ENCODE results near the gene DHRS12.

DHRS12 gene

GRCh38 chr13:51759240-51759639 is 44.7 kb downstream of the DHRS12 start:
- no peak for DNase-seq (ENCODE audit: low spot score)

GRCh38 chr13:51758691-51759090 is 45.3 kb downstream of the DHRS12 start:
- no peak for DNase-seq (ENCODE audit: low spot score)

GRCh38 chr13:51756651-51757050 is 47.3 kb downstream of the DHRS12 start:
- no peak for DNase-seq (ENCODE audit: low spot score)

DNA sequence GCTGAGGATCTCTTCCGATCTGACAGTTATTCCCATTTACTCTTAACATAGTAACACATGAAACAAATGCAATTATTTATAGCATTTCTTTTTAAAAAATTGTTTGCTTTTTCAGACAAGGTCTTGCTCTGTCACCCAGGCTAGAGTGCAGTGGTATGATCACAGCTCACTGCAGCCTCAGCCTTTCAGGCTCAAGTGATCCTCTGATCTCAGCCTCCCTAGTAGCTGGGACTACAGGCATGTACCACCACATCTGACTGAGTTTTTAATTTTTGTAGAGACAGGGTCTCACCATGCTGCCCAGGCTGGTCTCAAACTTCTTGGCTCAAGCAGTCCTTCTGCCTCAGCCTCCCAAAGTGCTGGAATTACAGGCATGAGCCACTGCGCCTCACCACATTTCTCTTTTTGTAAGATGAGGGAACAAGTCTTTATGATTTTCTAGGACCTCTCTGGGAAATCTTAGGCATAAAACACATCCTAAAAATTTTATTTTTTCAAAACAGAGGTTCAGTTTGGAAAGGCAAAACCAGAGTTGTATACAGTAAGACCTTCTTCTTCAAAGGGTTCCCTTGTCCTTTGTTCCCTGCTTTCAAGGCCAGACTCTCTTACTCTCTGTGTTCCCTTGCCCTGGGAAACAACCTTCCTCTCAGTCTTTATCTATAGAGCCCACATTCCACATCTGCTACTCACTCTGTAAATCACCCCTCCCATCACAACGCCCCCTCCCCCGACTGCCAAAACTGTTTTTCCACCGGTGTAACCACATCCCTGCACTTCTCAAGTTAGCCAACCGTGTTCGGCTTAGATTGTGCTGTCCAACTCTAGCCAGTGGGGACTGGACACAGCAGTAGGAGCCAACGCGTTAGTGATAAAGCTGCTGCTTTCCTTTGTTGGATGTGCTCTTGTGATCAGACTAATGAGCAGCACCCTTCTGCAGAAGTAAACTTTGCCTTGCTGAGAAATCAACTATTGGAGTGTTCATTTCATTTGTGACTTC is 56.2 kb downstream of the DHRS12 start:
- DNase-seq (ENCODE audit: low spot score) = no peak

- DNase-seq (ENCODE audit: low spot score) = no peak
Measured at GRCh38 chr13:51746802-51747201, 57.2 kb downstream of the DHRS12 start.

- no peak for DNase-seq (ENCODE audit: low spot score)
Measured at GRCh38 chr13:51745243-51745642, 58.7 kb downstream of the DHRS12 start.

DNA sequence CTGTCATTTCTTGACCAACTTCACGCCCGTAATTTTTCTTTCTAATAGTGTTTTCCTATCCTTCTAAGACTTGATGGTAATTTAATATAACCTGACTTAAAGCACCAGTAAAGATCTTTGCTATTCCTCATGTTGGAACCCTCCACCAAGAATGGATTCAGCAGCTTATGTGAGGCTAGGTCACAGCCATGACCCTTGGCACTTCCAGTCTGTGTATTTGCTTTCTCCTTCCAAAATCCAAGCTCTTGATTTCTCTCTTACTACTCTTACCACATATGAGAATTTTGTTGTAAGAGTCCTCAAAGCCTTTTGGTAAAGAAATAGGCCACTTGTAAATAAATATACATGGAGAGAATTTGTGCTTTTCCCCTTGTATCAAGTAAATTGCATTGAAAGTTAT is 61.4 kb downstream of the DHRS12 start:
- DNase-seq (ENCODE audit: low spot score) = no peak

GRCh38 chr13:51742031-51742430 is 61.9 kb downstream of the DHRS12 start:
- DNase-seq (ENCODE audit: low spot score) = no peak

- no peak for DNase-seq (ENCODE audit: low spot score)
Measured at GRCh38 chr13:51740698-51741097, 63.3 kb downstream of the DHRS12 start.

DNA sequence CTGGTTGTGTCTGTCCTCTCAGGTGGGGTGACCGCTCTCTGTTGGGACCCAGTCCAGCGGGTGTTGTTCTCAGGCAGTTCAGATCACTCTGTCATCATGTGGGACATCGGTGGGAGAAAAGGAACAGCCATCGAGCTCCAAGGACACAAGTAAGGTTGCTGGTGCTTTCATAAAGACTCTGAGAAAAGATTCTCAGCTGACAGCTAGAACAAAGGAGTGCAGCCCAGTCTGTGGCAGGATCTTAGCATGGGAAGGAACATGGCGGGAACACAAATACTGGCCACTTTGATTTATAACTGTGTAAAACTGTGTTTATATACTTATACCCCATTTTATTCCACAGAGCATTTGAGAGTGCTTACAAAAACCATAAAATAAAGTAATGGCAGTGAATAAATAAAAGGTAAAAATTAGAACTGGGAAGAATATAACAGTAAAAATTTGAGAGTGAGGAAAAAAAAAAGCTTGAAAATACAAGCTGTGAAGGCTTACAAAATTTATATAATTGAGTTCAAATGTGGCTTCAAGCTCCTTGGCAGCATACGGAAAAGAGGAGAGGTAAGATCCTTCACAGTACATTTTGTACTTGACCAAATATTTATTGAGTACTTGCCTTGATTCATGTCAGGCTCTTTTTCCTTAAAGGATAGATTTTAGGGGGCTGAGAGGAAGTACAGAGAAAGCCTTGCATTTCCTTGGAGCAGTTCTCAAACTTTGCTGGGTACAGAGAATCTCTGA is 64.8 kb downstream of the DHRS12 start:
- DNase-seq (ENCODE audit: low spot score) = no peak

DNA sequence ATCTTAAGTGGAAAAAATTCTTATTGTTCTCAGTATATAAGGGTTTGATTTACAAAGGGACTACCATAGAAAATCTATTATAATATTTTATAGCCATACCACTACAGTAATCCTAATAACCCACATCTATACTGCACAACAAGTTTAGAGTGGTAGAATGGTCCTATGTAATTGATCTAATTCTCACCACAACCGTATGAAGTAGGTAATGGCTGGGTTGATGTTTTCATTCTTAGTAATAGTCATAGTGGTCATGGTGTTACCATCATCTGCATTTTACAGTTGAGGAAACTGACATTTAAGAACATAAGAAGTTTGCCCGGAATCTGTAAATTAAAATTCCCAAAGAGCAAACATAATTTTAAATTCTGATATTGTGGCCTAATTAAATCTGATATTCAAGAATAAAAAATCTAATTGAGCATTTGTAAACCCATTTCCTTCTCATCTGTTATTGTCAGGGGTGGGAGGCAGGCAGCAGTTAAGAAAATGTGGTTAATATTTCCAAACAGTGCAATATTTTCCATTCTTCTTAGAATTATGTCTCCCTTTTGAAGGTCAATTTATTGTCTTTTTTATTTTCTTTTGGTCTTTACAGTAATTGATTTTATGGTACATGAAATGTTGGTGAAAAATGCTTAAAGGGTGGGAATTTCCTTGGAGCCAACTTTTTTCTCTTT is 65.6 kb downstream of the DHRS12 start:
- DNase-seq (ENCODE audit: low spot score) = no peak

GRCh38 chr13:51737609-51738008 is 66.4 kb downstream of the DHRS12 start:
- DNase-seq (ENCODE audit: low spot score) = no peak

DNA sequence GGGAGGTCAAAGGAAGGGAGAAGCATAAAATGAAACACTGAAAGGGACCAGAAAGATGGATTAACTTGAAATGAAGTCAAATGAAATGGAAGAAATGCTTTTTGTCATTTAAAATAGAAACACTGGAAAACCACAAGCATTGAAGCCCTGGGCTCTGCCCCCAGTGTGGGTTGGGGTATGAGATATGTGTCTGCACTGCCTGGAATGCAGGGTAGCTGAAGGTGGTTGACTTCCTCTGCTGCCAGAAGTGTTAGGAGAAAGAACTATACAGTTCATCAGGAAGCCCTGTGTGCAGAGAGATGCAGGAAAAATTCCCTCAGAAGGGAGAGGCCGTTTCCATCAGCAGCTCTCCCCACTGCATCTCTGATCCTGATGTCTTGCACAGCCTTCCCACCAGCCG is 69.2 kb downstream of the DHRS12 start:
- DNase-seq (ENCODE audit: low spot score) = no peak

- DNase-seq (ENCODE audit: low spot score) = no peak
Measured at GRCh38 chr13:51733374-51734298, 70.3 kb downstream of the DHRS12 start.

DNA sequence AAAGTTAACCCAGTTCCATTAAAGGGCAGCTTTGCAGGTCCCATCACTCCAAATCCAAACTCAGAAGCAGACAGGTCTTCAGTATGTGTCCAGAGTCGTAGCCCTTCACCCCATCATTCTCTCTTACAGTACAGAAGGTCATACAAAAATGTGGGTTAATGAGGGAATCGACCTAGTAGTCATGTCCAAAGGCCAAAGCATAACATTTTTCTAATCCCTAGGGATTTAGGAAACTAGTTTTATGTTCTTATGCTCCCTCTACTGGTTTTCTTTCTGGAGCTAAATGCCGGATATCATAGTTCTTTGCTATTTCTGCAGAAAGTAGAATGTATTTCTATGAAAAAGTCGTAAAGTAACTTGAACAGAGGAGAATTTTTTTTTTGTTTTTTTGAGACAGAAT is 72.2 kb downstream of the DHRS12 start:
- DNase-seq (ENCODE audit: low spot score) = peak; percentile 44

DNA sequence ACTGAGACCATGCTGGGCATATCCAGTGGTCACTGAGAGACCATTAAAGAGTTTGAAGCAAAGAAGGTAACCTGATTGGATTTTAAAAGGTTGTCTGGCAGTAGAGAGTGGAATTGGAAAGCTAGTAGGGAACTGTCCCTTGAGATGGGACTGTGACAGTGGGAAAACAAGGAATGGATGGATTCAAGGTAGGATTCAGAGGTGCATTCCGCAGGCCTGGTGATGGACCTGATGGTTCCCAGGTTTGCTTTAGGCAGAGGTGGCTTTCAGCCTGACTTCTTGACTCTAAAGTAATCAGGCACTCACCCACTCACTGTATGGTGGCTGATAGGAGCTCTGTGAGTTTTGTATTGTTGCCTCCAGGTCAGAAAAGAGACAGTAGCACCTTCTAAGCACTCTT is 73.0 kb downstream of the DHRS12 start:
- no peak for DNase-seq (ENCODE audit: low spot score)

DNA sequence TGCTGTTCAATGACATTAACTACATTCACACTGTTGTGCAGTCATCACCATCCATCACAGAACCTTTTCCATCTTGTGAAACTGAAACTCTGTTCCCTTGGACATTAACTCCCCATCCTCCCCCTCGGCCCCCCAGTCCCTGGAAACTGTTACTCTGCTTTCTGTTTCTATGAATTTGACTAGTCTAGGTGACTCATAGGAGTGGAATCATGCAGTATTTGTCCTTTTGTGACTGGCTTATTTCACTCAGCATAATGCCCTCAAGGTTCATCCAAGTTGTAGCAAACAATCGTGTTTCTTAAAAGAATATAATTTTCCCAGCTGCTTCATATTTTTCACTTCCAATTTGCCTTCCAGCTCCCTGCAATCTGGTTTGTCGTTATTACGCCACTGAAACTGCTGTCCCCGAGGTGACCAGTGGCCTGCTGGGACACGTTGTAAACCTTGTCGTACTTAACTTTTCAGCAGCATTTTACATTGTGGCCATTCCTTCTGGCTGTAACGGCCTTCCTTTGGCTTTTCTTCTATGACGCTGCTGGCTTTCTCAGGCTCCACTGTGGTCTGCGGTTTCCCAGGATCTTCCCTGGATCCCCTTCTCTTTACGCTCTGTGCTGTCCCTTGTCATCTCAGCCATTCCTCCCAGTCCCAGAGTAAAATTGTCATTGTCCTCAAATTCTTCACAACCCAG is 74.0 kb downstream of the DHRS12 start:
- no peak for DNase-seq (ENCODE audit: low spot score)

DNA sequence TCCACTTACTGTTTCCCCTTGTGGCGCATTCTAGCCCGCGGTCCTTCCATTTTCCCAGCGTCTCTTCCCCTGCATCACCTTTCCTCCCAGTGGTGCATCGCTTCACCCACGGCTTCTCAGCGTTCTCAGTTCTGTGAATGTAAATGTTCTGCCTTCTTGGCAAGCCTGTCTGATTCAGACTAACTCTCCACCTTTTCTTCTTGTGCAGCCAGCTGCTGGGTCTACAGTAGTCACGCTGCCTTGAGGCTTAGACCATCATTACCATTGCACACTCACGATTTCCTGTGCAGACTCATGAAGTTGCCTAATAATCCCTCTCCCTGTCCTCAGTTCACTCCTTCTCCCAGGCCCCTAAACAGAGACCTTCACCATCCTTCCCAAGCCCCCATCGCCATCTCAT is 75.0 kb downstream of the DHRS12 start:
- no peak for DNase-seq (ENCODE audit: low spot score)

- DNase-seq (ENCODE audit: low spot score) = no peak
Measured at GRCh38 chr13:51728275-51728673, 75.7 kb downstream of the DHRS12 start.

DNA sequence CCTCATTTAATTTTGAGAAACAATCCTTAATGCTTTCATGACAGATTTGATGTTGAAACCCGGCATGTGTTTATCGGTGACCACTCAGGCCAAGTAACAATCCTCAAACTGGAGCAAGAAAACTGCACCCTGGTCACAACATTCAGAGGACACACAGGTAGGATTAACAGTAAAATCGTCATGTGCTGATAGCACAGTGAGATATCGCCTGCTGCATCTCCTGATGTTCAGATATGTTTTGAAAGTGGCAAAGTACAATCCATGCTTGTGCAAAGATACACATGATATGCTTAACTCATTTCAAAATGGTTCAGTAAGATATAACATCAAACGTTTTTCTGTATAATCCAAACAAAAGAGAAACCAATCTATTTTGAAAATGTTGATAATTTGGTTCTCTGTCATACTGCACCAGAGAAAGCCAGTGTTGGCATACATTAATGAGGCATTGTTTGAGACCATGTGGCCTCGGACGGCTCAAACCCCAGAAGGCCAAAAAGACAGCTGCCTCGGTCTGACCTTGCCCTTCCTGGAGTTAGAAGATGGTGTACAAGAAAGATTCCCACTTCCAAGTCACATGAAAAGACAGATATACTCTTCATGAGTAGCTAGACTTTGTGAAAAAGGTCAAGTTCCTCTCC is 76.2 kb downstream of the DHRS12 start:
- DNase-seq (ENCODE audit: low spot score) = peak; percentile 71

Measured in putamen (tissue), 1 donor.